Esophagus squamous epithelium (tissue), 5 donors: ENCODE data around the gene GPR78. TPM values are rescaled to one million over a fixed set of nuclear protein-coding genes. Genes with fewer than 3 reads are reported as not detected.

Experiments used
- DNase-seq: peaks from one replicate; lab custom pipeline; 2025; lab: John Stamatoyannopoulos, UW
- H3K27ac ChIP-seq, 4 donors: fragments of 200-600 bp; sonication (generic); one replicate each; pipeline ENCODE4 v1.5.1; 2016 to 2019; ENCODE audit warnings: mild to moderate bottlenecking in 1 of 4
- H3K27me3 ChIP-seq, 4 donors: fragments of 200-600 bp; sonication (generic); 1 replicate in 3 of 4; 2 replicates in 1 of 4; pipeline versions ENCODE4 v1.5.1 to v1.6.0; 2017 to 2021; ENCODE audit warnings: antibody characterized with exemption in 1 of 4
- H3K36me3 ChIP-seq, 3 donors: fragments of 200-600 bp; sonication (generic); one replicate each; pipeline ENCODE4 v1.5.1; 2016 to 2019
- H3K4me1 ChIP-seq, 3 donors: fragments of 200-600 bp; sonication (generic); one replicate each; pipeline ENCODE4 v1.5.1; 2017 to 2019
- H3K4me3 ChIP-seq, 4 donors: fragments of 200-600 bp; sonication (generic); 1 replicate in 3 of 4; 2 replicates in 1 of 4; pipeline ENCODE4 v1.5.1; 2016 to 2019; ENCODE audit warnings: mild to moderate bottlenecking in 2 of 4, moderate library complexity in 1 of 4
- H3K9me3 ChIP-seq, 3 donors: fragments of 200-600 bp; sonication (generic); one replicate each; pipeline ENCODE4 v1.5.1; 2016 to 2019
- CTCF ChIP-seq, 6 experiments: fragments of 450-650 bp in 4 of 6; fragments of 200-600 bp in 2 of 6; sonication (generic) in 2 of 6; IDR thresholded peaks; one replicate each; pipeline ENCODE4 v1.5.1; 2016 to 2019; ENCODE audit warnings: antibody characterized with exemption in 6 of 6, mild to moderate bottlenecking in 4 of 6, moderate library complexity in 4 of 6
- POLR2A ChIP-seq, 4 donors: fragments of 450-650 bp; IDR thresholded peaks; one replicate each; pipeline ENCODE4 v1.6.1; 2017; ENCODE audit warnings: antibody characterized with exemption in 4 of 4, mild to moderate bottlenecking in 4 of 4, moderate library complexity in 3 of 4
- WGBS, 2 donors: methylation state at CpG; one replicate each; pipeline ENCODE4 v1.1.5; 2018; 5-methylcytosine and 5-hydroxymethylcytosine counted together
- intact Hi-C: fragments of 100-400 bp; cut with DNase I; formaldehyde crosslinking; loops from one replicate; pipeline ENCODE4 v1.15.0; 2022
- total RNA-seq, 4 donors: library from RNA; depleted of rRNA; stranded (reverse); fragments of >200 nt; gene quantifications; one replicate each; pipeline ENCODE4 v1.1.0, GENCODE V29; 2016
- donor health status: DM: yes; HTN: yes; CAD: no.

The GPR78 gene
- total RNA-seq, 4 donors from 2014 or later, result 2.5 to 8.3 (median 3.1) TPM

- Histone ChIP-seq H3K4me3 (no peak overlapping the region), H3K27ac (no peak overlapping the region), H3K4me1 (peaks cover 8 to 28% (median 9%) of the 10 kb centered on the region in 3 donors), H3K27me3 (peaks cover 0 to 2% (median 0%) of the 10 kb centered on the region in 4 donors), H3K36me3 (no peaks in the 10 kb centered on the region), H3K9me3 (no peaks in the 10 kb centered on the region)
- no peak for DNase-seq
- intact Hi-C loops, result no loop called here
- TF ChIP-seq CTCF (IDR thresholded peaks at IDR 0.05), result no peak
- no peak for TF ChIP-seq POLR2A (IDR thresholded peaks at IDR 0.05)
- 78 to 90% methylated on average over 2 to 5 of the region's 5 CpGs for WGBS, 2 donors
These were observed 40.5 kb upstream of the GPR78 start for GRCh38 chr4:8539661-8540060.

- TF ChIP-seq CTCF (IDR thresholded peaks at IDR 0.05), result no peak
- TF ChIP-seq POLR2A (IDR thresholded peaks at IDR 0.05), result no peak
- DNase-seq, result no peak
- Histone ChIP-seq H3K9me3 (no peaks in the 10 kb centered on the region), H3K27ac (no peak overlapping the region), H3K4me1 (peaks cover 7 to 24% (median 9%) of the 10 kb centered on the region in 3 donors), H3K27me3 (peaks cover 0 to 6% (median 0%) of the 10 kb centered on the region in 4 donors), H3K4me3 (no peak overlapping the region), H3K36me3 (no peaks in the 10 kb centered on the region)
- WGBS, 2 donors, result 66 to 70% methylated on average over 8 to 9 of the region's 9 CpGs
- intact Hi-C loops, result no loop called here
These were observed 40.1 kb upstream of the GPR78 start for GRCh38 chr4:8540072-8540471.

- intact Hi-C loops, result no loop called here
- TF ChIP-seq POLR2A (IDR thresholded peaks at IDR 0.05) (no peak), CTCF (IDR thresholded peaks at IDR 0.05) (no peak)
- no peak for DNase-seq
- Histone ChIP-seq H3K36me3 (no peaks in the 10 kb centered on the region), H3K27ac (no peak overlapping the region), H3K4me3 (no peak overlapping the region), H3K9me3 (no peaks in the 10 kb centered on the region), H3K27me3 (peaks cover 0 to 11% (median 0%) of the 10 kb centered on the region in 4 donors), H3K4me1 (peaks cover 7 to 19% (median 9%) of the 10 kb centered on the region in 3 donors)
- WGBS, 2 donors, result 79 to 97% methylated on average over 5 to 7 of the region's 11 CpGs
These were observed 39.6 kb upstream of the GPR78 start for GRCh38 chr4:8540586-8540985.

- Histone ChIP-seq H3K4me3 (no peak overlapping the region), H3K36me3 (no peaks in the 10 kb centered on the region), H3K9me3 (no peaks in the 10 kb centered on the region), H3K27me3 (peaks cover 0 to 12% (median 0%) of the 10 kb centered on the region in 4 donors), H3K27ac (no peak overlapping the region), H3K4me1 (peaks cover 7 to 16% (median 9%) of the 10 kb centered on the region in 3 donors)
- TF ChIP-seq POLR2A (IDR thresholded peaks at IDR 0.05), result no peak
- no peak for TF ChIP-seq CTCF (IDR thresholded peaks at IDR 0.05)
- intact Hi-C loops, result no loop called here
- DNase-seq, result no peak
- WGBS, 2 donors, result 66 to 89% methylated on average over 4 to 6 of the region's 8 CpGs
These were observed 39.2 kb upstream of the GPR78 start for GRCh38 chr4:8540991-8541390.

GRCh38 chr4:8541981-8542715, 38.0 kb upstream of the GPR78 start:
- WGBS, 2 donors, result 84 to 92% methylated on average over 9 to 13 of the region's 17 CpGs
- no peak for DNase-seq
- intact Hi-C loops, result no loop called here

More at GRCh38 chr4:8541981-8542715, 38.0 kb upstream of the GPR78 start:
- TF ChIP-seq POLR2A (IDR thresholded peaks at IDR 0.05) (no peak), CTCF (IDR thresholded peaks at IDR 0.05) (no peak)
- Histone ChIP-seq H3K9me3 (no peaks in the 10 kb centered on the region), H3K36me3 (no peaks in the 10 kb centered on the region), H3K27me3 (peaks cover 0 to 12% (median 0%) of the 10 kb centered on the region in 4 donors), H3K27ac (no peak overlapping the region), H3K4me1 (peaks cover 2 to 13% (median 5%) of the 10 kb centered on the region in 3 donors), H3K4me3 (no peak overlapping the region)
